Stimulated activated CD4-positive, alpha-beta T cell treated with anti-CD3 and anti-CD28 coated beads, Interleukin-12 subunit alpha, Interleukin-12 subunit beta, amount 100 ng/mL, for 4 hours (primary cell): ENCODE measurements around the gene NRARP.
"Not testable (repeated sequence)": the region's sequence is repeated elsewhere in the genome, so short reads cannot be mapped to it uniquely, and the experiment has no call there.

Experiments
- DNase-seq: peaks from one replicate; pipeline ENCODE4 v3.0.0-alpha.2; 2020

NRARP gene

DNA sequence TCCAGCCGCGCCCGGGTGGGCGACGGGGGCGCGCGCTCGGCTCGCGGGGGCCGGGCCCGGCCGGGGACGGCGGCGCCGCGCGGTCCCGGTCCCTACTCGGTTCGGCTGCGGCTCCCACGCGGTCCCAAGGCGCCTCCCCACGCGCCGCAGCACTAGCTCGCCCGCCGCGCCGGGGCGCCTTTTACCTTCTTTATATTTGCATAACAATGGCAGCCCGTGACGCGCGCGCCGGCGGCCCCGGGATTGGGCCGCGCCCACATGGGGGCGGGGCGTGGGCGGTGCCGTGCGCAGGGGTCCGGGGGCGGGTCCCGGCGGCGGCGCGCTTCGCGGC is at the start of gene NRARP:
NRARP (minus strand) TSS at position 154 of the 331 bp plus-strand sequence. CDS start 343 bp downstream, outside the sequence.
- peak; percentile 96 for DNase-seq

DNA sequence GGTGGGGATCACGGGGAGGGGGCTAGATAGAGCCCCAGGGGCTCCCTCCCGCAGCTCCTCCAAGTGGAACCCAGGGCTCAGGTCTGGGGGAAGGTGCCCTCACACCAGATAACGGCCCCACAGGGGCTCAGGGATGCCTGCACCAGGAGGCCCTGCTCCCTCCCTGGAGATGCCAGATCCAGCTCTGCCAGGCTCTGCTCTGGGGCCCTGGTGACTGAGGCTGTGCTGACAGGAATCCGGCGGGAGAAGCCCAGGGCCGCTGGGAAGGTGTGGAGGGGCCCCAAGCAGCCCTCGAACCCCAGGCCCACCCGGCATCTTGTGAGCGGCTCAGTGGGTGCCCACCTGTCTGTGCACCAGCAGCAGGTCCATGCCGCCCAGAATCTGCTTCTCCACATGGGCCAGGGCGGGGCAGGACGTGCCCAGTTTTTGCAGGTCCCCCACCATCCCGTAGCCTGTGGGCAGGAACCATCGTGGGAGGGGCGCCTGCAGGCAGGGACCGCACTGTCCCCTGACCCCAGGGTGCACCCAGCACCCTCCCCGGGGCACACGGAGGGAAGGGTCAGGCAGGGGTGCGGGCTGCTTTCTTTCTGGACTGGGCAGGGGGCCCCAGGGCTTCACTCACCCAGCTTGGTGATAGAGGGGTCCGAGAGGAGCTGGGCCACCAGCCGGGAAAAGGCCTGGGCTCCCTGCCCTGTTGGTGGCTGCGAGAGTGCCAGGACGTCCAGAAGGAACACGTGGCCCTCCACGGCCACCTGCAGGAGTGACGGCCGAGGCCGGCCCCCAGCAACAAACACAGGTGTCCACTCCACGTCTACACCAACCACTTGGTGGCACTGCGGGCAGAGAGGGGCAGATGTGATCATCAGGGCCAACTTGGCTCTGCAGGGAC is 48.9 kb upstream of the NRARP start:
- DNase-seq, result no peak

DNA sequence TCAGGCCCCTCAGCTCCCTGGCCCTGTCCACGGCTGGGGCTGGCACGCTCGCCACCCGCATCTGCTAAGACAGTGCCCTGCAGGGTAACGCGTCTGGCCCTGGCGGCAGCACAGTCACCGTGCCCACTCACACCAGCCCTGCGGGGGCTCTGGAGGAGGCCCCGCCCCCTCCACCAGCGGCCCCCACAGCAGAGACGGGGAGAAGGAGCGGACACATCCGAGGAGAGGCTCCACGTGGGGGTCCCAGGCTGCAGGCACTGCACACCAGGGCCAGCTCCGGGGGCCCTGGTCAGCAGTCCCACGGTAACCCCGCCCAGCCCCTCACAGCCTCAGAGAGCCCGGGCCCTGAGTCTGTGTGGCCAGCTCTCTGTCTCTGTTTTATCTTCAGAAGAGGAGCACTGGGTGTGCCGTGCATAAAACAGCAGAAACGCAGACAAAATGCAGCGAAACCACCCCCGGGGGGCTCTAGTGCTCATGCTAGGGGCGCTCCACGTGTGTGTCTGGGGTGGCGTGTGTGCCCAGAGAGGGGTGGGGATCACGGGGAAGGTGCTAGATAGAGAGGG is 47.5 kb upstream of the NRARP start:
- no peak for DNase-seq

DNA sequence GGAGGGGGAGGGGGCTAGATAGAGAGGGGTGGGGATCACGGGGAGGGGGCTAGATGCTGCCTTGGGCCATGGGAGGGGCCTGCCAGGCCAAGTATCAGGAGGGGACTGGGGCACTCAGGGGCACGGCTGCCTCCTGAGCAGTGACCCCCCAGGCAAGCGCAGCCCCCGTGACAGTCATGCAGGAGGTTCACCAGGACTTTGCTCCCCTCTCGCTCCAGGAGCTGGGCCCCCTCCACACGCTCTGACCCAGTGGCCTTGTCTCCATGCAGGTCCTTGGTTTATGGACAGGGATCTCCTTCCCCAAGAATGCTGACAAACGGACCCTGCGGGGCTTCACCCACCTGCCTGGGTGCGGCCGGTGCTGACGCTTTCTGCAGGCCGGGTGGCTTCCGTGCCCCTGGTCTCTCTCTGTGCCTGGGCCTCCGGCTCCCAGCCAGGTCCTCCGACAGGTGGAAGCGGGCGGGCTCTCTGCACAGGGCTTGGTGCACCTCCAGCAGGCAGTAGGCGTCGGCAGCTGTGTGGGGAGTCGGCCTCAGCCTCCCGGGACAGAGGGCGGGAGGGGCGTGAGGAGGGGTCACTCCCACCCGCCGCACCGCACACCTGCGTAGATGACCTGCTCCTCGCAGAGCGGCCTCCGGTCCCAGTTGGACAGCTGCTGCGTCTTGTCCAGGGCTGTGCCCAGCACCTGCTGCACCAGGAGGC is 46.8 kb upstream of the NRARP start:
- DNase-seq, result no peak

- DNase-seq, result no peak
Measured at GRCh38 chr9:137347928-137348327, 45.9 kb upstream of the NRARP start.

GRCh38 chr9:137342482-137342881 is 40.4 kb upstream of the NRARP start:
- no peak for DNase-seq

- no peak for DNase-seq
Measured at GRCh38 chr9:137341227-137341626, 39.2 kb upstream of the NRARP start.

DNA sequence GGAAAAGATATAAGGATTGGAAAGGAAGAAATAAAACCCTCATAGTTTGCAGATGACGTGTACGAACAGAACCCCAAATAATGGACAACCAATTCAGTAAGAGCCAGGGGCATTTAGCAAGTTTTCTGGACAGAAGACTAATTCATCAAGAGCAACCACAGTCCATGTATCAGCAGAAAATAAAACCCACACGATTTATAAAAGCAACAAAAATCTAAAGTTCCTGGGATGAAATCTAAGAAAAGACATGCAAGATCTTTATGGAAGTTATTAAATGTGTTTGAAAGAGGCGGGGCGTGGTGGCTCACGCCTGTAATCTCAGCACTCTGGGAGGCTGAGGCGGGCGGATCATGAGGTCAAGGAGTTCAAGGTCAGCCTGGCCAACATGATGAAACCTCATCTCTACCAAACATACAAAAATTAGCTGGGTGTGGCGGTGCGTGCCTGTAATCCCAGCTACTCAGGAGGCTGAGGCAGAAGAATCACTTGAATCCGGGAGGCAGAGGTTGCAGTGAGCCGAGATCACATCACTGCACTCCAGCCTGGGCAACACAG is 37.9 kb upstream of the NRARP start:
- DNase-seq, result not testable (repeated sequence)

DNA sequence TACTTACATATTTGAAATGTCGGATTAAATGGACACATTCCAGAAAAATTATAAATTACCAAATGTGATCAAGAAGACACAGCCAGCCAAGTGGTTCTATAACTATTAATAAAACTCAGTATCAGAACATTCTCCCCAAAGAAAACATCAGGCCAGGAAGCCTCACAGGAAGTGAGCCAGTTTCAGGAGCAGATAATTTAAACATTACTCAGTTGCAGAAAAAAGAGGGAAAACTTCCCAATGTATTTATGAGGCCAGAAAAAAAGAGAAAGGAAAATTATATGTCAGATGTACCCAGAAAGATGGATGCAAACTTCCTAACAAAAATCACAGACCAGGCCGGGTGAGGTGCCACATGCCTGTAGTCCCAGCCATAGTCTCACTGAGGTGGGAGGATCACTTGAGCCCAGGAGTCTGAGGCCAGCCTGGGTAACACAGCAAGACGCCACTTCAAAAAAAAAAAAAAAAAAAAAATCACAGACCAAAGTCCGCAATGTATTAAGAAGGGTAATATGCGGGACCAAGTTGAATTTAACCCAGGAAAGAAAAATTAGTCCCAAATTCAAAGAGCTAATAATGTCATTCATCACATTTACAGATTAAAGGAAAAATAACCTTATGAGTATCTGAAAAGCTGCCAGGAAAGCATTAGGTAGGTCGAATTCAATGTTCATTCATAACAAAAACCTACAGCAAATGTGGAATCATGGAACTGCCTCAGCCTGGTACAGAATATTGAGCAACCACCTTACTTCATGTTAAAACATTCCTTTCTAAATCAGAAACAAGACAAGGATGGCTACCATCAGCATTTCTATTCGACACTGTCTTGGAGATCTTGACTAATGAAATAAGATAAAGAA is 37.2 kb upstream of the NRARP start:
- no peak for DNase-seq

DNA sequence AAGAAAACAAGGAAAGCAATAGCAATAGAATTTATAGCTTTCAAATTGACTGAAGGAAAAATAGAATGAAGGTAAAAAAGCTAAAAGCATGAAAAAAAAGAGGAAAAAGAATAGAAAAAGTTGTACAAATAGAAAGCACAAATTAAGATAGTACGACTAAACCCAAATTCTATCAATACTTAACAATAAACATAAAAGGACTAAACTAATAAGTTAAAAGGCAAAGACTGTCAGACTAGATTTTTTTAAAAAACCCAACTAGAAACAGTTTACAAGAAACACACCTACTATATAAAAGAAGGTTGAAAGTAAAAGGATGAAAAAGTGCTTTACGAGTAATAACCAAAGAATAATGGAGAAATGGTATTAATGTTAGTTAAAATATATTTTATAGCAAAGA is 34.7 kb upstream of the NRARP start:
- DNase-seq, result no peak

- DNase-seq, result no peak
Measured at GRCh38 chr9:137333016-137333671, 31.1 kb upstream of the NRARP start.

DNA sequence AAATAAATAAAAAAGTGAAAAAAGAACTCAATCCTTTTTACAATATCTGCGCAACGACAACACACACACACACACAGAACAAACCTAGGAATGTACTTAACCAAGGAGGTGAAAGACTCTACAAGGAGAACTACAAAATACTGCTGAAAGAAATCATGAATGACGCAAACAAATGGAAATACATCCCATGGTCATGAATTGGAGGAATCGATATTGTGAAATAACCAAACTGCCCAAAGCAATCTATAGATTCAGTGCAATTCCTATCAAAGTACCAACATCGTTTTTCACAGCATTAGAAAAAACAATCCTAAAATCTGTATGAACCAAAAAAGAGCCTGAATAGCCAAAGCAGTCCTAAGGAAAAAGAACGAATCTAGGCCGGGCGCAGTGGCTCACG is 29.9 kb upstream of the NRARP start:
- DNase-seq, result no peak

- DNase-seq, result no peak
Measured at GRCh38 chr9:137330689-137331088, 28.6 kb upstream of the NRARP start.

DNA sequence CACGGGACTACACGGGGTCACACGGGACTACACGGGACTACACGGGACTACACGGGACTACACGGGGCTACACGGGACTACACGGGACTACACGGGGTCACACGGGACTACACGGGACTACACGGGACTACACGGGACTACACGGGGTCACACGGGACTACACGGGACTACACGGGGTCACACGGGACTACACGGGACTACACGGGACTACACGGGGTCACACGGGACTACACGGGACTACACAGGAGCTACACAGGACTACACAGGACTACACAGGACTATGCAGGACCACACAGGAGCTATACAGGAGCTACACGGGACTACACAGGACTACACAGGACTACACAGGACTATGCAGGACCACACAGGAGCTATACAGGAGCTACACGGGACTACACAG is 27.5 kb upstream of the NRARP start:
- not testable (repeated sequence) for DNase-seq

DNA sequence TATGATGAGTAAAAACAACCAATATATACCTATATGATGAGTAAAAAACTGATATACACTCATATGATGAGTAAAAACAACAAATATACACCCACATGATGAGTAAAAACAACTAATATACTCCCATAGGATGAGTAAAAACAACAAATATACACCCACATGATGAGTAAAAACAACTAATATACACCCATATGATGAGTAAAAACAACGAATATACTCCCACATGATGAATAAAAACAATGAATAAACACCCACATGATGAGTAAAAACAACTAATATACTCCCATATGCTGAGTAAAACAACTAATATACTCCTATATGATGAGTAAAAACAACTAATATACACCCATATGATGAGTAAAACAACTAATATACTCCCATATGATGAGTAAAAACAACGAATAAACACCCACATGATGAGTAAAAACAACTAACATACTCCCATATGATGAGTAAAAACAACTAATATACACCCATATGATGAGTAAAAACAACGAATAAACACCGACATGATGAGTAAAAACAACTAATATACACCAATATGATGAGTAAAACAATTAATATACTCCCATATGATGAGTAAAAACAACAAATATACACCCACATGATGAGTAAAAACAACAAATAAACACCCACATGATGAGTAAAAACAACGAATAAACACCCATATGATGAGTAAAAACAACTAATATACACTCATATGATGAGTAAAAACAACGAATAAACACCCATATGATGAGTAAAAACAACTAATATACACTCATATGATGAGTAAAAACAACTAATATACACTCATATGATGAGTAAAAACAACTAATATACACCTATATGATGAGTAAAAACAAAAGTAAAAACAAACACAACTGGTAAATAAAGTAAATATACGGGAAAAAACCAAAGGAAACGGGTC is 25.8 kb upstream of the NRARP start:
- not testable (repeated sequence) for DNase-seq

GRCh38 chr9:137326445-137327065 is 24.5 kb upstream of the NRARP start:
- DNase-seq, result no peak

GRCh38 chr9:137325799-137326198 is 23.7 kb upstream of the NRARP start:
- DNase-seq, result no peak

- no peak for DNase-seq
Measured at GRCh38 chr9:137325124-137325523, 23.1 kb upstream of the NRARP start.

DNA sequence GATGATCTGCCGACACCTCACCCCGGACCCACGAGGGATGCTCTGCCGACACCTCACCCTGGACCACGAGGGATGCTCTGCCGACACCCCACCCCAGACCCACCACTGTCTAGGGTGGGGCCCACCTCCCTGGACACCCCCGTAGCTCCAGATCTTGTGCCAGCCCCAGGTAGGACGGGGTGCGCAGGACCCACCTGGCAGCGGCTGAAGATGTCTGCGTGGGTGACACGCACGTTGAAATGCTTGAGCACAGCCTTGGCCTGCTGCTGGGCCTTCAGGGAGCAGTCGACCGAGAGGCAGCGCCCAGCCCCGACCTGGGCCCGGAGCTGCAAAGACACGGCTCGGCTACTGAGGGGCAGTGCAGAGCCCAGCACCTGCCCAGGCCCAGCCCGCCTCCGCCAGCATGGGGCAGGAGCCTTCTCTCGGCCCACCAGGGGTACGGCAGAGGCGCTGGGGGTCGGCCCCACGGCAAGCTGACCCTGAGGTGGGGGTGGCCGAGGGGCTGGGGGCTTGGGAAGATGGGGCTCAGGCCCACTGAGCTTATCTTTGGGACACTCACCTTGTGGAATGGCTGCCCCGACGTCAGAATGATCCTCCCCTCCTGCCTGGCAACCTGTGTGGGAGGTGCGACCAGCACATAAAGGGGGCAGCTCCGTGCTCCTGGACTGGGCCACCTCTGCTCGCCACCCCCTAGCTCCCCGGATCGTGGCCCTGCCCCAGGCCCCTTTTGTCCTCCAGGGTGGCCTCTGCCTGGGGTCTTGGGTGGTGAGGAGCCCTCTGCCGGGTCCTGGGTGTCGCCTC is 21.7 kb upstream of the NRARP start:
- no peak for DNase-seq
